Measurements from ENCODE around the gene CPNE2.

Gene CPNE2

DNA sequence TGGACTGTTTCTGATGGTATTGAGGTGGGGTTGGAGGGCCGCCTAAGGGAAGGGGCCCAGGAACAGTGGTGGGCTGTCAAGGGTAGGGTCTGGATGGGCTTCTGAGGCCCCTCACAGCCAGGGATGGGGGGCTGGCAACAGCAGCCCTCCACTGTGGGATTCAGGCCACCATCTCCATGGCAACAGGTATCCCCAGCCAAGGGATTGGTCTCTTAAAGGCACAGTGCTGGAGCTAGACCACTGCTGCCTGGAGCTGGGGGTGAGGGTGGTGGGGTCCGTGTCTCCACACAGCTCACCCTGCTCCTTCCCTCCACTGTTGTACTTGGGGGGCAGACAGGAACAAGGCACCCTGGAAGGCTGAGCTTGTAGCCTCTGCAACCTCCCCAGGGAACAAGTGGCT is 51.6 kb downstream of the CPNE2 start:
- DNase-seq (ENCODE audit: low read depth), result no peak

DNA sequence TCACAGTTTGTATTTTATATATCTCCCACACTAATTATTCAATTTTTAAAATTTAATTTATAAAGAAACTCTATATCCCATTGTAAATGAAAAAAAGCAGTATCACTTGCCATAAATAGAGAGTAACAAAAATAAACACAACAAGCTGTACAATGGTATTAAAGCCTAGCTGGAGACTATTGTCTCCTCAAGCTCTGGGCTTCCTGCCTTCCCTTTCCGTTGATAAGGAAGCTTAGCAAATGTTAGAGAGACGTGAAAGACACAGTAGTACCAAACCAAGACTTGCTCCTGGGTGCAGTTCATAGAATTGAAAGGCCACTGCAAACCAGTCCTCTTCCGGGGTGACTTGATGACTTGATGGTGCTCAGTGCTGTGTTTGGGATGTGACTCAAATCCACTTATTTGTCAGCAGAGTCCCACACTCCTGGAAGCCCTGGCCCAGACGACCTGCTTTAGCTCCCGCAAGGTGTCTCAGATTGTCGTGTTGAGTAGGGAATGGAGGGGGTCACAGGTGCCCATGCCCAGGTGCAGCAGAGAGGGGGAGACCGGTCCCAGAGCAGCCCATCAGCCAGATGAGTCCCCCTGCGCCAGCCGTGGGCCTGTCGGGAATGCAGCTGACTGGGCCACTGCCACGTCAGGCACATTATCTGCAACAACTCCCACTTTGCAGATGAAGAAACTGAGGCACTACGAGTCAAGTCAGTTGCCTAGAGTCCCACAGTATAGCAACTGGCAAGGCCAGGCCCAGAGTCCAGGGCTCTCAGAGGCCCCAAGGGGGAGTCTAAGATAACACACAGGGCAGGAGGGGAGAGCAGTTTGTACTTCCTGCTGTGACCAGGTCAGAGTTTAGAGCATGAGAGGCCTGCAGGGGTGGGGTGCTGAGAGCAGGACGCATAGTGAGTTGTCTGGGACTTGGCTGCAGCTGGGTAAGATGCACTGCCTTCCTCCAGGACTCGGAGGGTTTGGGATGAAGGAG is 53.0 kb downstream of the CPNE2 start:
- no peak for DNase-seq (ENCODE audit: low read depth)

DNA sequence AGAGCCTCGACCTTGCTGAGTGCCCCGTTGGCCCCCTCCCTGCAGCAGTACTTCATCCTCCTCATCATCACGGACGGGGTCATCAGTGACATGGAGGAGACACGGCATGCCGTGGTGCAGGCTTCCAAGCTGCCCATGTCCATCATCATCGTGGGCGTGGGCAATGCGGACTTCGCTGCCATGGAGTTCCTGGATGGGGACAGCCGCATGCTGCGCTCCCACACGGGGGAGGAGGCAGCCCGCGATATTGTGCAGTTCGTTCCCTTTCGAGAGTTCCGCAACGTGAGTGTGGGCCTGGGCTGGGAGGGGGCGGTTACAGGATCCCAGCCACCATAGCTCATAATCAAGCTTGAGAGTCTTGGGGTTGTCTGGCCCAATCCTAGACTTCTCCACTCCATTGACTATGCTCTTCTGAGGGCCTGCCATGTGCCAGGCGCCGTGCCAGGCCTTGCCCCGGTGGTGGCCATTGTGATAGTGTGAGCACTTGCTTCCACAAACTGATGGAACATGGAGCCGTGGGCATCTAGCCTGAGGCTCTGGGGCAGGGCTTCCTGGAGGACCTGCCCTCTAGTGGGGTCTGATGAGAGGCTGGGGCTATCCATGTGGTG is 53.8 kb downstream of the CPNE2 start:
- no peak for DNase-seq (ENCODE audit: low read depth)

DNA sequence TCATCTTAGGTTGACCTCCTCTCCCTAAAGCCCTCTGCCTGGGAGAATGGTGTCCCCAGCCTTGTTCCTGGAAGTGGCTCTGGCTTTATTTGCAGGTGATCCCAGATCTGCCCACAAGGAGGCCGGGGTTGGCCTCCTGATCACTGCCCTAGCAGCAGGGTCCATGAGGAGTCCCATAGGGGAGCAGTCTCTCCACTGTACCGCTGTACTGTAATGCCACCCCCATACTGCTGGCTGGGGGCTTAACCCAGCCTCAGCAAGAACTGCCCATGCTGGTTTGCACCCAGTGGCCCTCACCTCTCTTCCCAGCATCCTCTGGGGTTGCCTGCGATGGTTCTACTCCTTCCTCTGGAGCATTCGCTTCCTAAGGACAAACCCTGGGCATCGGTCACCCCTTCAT is 54.4 kb downstream of the CPNE2 start:
- DNase-seq (ENCODE audit: low read depth), result no peak

DNA sequence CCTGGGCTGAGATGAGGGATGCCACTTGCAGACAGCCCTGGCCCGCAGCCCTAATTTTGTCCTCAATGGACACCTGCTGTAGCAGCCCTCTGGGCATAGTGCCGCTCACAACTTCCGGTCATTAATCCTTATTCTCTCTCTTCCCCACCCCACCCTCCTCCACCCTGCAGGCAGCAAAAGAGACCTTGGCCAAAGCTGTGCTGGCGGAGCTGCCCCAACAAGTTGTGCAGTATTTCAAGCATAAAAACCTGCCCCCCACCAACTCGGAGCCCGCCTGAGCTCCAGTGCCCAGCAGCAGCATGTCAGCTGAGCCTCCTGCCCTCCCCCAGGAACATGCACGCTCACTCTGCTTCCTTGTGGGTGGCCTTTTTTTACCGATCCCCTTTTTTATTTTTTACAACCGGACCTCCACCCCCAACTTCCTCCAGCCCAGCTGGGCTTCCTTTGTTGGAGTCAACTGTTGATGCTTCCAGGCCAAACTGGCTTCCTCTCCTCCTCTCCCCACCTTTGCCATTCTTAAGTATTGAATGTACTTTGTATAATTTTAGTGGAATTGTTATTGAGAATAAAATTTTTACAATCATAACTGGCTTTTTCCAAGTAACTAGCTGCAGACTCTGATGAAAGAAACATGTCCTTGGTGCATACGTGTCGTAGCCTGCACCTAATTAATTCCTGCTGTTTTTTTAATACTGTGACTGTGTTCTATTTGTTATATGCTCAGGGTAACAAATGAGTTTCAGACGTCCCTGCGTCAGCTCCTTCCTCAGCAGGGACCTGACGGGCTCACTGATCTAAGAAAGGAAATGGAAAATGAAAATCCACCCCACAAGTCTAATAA is 55.2 kb downstream of the CPNE2 start:
- no peak for DNase-seq (ENCODE audit: low read depth)

DNA sequence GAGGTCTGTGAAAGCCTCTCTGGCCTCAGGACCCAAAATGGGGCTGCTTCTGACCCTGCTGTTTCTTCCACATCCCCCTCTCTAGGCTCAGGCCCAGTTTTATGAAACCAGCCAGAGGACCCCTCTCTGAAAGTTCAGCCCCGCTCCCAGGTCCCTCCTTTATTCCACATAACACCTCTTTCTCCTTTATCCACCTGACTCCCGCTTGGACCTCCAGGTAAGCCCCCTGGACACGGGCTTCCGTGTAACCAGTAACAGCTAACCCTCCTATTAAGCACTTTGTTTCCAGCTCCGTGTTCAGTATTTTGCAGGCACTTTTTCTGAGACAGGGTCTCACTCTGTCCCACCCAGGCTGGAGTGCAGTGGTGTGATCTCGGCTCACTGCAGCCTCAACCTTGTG is 56.1 kb downstream of the CPNE2 start:
- no peak for DNase-seq (ENCODE audit: low read depth)

DNA sequence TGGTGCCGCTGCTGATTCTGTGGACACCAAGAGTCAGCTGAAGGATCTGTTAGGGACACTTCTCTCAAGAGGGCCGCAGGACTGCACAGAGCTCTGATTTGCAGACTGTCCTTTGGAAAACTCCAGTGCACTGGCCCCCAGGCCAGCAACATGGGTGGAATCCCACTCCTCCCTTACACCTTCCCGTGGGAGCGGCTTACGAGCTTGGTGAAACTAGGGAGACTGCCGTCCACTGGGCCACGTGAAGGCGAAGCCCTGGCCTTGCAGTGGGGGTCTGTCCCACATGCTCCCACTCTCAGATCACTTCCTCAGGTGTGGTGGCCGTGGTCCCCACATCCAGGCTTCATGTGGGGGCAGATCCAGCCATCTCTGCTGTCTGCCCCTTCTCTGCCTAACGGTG is 57.0 kb downstream of the CPNE2 start:
- no peak for DNase-seq (ENCODE audit: low read depth)

DNA sequence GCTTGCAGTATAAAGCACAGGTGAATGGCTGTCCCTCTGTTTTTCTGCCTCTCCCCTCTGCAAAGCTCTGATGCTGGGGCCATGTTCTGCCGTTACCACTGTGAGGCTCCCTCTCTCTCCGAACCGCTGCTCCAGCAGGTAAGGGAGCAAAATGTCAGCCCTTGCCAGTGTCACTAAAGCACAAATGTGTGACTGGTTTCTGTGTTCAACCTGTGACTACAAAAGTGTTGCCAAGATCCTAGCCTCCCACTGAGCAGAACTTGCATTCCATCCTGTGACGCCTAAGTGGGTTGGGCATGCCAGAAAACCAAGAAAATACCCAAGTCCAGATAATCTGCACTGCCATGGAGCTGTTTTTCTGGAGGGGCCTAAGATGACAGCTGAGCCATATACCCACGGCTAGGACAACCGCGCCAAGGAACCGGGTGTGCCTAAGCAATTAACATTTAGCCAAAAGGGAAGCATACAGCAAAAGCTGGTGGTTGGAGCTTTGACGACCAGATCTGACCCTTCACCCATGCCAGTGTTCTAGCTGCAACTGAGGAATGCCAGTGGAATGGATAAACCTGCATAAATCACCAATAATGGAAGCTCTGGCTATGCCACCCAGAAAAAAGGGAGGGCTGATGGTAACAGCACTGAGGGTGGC is 58.4 kb downstream of the CPNE2 start:
- DNase-seq (ENCODE audit: low read depth), result no peak

DNA sequence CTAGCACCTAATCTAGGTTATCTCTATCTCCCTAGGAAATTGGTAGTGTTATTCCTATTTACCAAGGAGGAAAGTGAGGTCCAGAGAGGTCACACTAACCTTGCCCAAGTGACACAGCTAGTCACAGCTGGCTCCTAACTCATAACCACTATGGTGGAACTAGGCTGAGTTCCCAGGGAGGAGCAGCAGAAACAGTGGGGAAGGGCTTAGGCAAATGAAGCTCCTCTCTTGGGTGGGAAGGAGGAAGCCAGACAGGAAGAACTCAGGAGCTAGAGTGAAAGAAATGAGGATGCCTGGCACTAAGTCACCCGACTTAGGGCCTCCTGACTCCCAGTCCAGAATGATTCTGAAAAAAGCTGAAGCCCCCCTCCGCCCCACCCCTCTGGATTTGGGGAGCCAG is 59.0 kb downstream of the CPNE2 start:
- DNase-seq (ENCODE audit: low read depth), result no peak

DNA sequence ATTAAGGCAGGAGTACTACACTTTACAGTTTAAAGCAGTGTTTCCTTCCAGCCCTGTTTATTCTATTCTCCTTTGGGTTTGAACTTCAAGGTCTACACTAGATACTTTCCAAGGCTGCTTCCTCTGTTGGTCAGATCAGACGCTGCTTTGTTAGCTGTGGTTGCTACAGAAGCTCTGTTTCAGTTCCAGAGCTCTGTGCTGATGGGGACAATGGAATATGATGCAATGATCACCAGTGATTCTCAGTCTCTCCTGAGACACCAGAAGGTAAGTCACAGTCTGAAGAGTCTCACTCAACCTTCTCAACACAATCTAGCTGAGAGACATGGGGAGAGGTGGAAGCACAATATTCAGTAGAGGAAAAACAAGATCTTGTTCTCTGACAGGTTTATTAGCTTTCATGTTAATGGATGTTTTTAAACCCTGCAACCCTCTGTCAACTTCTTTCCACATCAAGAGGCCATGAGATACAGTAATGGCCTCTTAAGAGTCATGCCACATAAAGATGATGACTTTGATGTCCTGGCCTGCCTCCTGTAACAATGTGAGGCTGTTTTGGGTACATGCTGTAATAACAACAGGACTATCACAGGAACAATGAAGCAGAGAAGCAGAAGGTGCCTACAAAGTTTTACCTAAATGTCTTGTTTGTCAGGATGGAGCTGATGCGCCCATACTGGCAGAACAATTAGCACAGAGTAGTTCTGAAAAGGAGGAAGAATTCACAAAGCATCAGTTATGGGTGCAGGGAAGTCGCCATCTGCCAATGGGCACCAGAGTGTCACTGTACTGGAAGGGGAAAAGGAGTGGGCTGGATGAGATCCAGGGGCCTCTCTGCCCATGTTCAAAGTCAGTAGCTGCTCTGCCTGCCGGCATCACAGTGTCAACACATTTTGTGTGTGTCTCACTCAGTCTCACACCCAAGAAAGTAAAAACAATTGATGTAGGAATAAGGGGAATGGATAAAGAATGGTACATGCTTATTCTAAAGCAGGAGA is 60.0 kb downstream of the CPNE2 start:
- DNase-seq (ENCODE audit: low read depth), result no peak

DNA sequence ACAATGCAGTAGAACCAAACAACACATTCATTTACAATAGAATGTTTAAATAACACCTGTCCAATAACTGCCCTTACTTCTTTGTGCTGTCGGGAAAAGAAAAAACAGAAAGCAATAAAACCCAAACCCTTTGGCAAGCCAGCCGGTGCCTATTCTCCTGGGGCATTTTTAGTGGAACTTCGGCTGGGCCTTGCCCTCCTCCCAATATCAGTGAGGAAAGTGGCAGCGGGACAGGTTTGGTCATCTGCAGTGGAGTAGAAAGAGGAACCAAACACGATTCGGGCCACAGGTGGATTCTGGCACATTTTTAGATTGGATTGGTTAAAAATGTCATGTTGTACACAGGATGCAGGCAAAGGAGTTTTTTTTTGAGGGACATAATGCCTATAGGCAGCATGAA is 61.5 kb downstream of the CPNE2 start:
- no peak for DNase-seq (ENCODE audit: low read depth)

DNA sequence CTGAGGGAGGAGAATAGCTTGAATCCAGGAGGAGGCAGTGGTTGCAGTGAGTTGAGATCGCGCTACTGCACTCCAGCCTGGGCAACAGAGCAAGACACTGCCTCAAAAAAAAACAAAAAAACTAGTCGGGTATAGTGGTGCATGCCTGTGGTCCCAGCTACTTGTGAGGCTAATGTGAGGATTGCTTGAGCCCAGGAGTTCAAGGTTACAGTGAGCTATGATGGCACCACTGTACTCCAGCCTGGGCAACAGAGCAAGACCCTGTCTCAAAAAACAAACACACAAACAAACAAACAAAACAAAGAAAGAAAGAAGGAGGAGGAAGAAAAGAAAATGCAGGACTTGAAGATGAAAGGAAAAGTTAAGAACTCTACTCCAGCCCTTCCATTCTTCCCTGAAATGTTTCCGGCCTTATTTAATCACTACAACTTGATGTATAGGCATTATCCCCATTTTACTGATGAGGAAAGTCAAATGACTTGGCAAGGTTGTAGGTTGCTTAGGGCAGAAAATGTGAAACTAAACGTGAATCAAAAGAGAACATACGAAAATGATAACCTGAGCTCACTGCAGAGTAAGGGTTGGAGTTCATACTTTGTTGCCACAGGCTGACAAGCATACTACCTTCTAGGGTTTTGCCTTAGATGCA is 63.4 kb downstream of the CPNE2 start:
- DNase-seq (ENCODE audit: low read depth), result no peak

DNA sequence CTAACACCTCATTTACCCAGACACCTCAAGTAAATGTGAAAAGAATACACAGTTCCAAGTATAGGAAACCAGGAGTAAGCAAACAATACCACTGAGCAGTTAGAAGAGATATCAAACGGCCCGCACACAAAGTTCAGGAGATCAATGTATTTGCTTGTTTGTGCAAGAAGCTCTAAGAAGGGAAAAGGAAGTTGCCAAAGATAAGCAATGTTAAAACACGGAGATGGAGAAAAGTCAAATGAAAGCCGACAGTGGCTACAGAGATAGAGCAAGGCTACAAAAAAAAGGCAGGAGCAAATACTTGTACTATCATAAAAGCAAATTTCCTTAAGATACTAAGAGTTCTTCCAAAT is 63.9 kb downstream of the CPNE2 start:
- no peak for DNase-seq (ENCODE audit: low read depth)

DNA sequence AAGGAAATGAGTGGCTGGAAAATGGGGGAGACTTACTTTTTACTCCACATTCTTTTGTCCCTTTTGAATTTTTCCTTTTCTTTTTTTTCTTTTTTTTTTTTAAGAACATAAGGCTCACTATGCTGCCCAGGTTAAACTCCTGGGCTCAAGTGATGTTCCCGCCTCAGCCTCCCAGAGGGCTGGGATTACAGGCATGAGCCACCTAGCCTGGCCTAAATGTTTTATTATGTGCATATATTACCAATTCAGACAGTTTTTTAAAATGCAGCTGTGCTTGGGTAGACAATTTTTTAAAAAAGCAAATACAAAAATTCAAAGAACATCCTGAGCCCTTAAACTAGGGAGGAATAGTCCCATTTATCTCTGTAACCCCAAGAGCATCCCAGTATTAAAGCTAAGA is 65.2 kb downstream of the CPNE2 start:
- no peak for DNase-seq (ENCODE audit: low read depth)

DNA sequence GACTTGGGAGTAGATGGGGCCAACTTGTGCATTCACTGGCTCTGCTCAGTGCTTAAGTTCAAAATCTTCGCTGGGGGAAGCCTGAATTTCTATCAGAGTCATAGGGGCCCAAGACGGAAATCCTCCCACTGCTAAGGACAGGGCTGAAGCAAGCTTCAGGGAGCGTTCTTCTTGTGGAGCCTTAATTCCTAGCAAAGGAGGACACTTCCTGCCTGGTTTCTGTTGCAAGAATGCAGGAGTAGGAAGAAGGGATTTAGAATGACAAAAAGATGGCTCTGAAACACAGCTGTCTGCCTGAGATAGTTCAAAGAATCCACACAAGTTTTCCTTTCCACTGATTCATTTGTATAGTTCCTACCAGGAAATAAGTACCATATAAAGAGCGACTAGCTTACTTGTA is 67.1 kb downstream of the CPNE2 start:
- no peak for DNase-seq (ENCODE audit: low read depth)

DNA sequence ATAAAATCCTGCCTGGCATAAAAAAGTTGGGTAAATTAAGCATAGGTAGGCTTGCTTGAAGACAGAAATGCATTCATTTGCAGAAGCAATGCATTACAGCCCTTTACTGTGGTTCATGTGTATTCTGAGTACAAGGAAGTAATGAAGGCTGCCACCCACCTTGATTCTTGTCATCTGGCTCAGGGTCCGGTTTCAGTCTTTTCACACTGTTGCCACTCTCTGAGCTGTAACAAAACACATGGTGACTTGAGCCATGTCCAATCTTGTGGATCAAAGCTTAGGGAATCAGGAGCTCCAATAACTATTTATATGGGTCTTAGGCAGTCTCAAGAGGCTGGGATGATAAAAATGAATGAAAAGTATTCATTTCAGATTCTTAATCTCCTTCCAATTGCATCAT is 71.5 kb downstream of the CPNE2 start:
- DNase-seq (ENCODE audit: low read depth), result no peak

DNA sequence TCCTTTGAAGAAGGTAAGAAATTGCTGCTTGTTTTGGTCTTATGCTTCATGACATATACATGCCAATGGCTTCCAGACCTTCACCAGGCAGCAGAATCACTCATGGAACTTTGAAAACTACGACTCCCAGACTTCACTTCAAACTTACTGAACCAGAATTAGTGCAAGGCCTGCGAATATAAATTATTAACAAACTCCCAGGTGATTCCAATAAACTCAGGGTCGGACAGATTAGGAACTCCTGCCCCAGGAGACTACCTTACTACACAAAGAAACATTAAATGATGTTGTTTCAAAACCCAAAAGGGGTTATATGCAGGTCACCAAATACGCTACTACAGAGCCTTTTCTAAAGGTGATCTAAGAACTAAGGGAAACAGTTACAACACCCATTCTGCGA is 73.1 kb downstream of the CPNE2 start:
- no peak for DNase-seq (ENCODE audit: low read depth)

DNA sequence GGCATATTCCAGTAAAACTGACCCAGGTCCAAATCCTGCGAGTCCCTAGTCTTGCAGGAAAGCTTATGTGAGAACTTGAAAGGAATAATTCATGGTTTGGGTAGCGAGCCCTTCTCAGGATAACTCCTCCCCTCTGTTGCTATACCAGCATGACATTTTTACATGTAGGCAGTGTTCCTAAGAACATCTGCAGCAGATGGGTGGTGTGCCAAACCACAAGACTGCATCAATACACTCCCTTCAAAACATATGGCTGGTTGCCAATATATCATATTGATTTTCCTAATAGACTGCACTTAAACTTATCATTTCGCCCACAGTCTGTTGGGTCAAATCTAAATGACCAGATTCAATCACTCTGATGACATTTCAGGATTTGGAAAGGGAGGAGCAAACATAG is 73.6 kb downstream of the CPNE2 start:
- no peak for DNase-seq (ENCODE audit: low read depth)

DNA sequence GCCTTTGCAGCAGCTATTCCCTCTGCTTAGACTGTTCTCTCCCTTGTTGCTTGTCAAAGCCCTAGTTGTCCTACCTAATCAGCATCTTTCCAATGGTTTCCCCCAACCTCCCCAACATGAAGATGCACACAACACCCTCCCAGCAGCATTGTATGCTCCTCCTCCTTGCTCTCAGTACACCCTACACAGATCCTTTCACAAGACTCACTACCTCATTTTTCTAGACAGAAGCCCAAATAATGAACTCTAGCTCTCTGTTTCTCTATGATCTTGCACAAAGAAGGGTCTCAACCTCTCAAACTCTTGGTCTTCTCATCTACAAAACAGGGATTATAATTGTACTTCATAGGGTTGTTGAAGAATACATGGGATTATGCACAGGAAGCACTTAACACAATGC is 74.1 kb downstream of the CPNE2 start:
- no peak for DNase-seq (ENCODE audit: low read depth)

DNA sequence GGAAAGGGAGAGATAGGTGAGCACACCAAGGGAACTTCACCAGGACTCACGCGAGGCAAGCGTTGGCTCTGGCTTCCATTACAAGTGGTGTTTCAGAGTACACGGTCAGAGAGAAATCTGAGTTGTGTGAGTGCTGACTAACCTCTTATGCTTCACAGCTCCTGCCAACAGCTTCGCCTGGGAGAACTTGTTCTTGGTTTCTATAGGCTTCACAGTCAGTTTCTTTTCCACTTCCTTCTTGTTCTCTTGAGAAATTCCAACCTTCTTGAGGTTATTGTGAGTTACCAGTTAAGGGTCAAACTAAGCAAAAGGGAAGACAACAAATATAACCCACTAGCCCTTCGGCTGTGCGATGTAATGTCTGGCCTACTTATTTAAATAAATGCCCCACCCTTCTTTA is 74.6 kb downstream of the CPNE2 start:
- DNase-seq (ENCODE audit: low read depth), result no peak

DNA sequence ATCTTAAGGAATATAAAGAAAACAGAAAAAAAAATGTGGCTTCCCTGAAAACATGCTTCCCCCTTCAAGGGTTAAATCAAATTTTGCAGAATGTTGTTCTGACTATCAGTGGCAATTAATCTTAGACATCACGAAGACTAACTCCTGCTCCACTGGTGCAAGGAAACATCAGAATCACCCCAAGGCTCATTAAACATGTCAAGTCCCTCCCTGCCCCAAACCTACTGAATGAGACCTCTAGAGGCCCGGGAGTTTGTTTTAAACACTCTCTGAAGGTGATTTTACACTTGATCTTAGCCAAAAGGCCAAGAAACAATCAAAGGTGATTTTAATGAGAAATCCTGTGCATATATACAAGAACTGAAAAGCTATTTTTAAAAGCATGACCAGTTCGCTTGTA is 75.2 kb downstream of the CPNE2 start:
- DNase-seq (ENCODE audit: low read depth), result no peak
